Measurements from ENCODE around the gene BIVM. TPM values are rescaled to one million over a fixed set of nuclear protein-coding genes. Genes with fewer than 3 reads are reported as not detected.

BIVM gene
- total and polyA plus RNA-seq, 2 of the 4 experiments (the other 2 are of a cell fraction): 7.2 to 12.2 TPM

GRCh38 chr13:102872131-102872530 lies 73.2 kb downstream of the BIVM start:
- Histone ChIP-seq H3K4me1 (ENCODE audit: control insufficient read depth, insufficient read depth, low read length) (peaks cover 4% of the 10 kb centered on the region), H4K5ac (ENCODE audit: low read depth, low read length) (no peak overlapping the region), H2BK20ac (ENCODE audit: low read depth, low read length) (no peak overlapping the region), H2BK15ac (ENCODE audit: low read depth, low read length) (no peak overlapping the region), H4K91ac (ENCODE audit: insufficient read depth, low read depth, low read length) (no peak overlapping the region), H2AK9ac (replicated peaks; ENCODE audit: low read depth, low read length, poor library complexity) (no peak overlapping the region), H3K9me3 (ENCODE audit: control insufficient read depth, insufficient read depth, low read length) (no peaks in the 10 kb centered on the region), H2BK5ac (ENCODE audit: low read depth, low read length, poor library complexity, severe bottlenecking) (no peak overlapping the region), H3K9ac (ENCODE audit: low read depth, low read length) (no peak overlapping the region), H2AFZ (replicated peaks; ENCODE audit: low read length, poor library complexity) (no peak overlapping the region), H3K27ac (ENCODE audit: insufficient read depth, low read length) (no peak overlapping the region), H3K4me2 (ENCODE audit: low read depth, low read length) (no peak overlapping the region), H3K56ac (ENCODE audit: extremely low read depth, insufficient read depth, low read length) (no peak overlapping the region), H3K79me1 (ENCODE audit: low read depth in 1 of 2, low read length in 2 of 2) (peaks cover 5 to 9% of the 10 kb centered on the region in 2 experiments; a peak in 2 of 4 replicates), H4K20me1 (ENCODE audit: insufficient read depth, low read length) (peaks cover 14% of the 10 kb centered on the region; the same call in 1 of the 2 replicates), H3K4ac (ENCODE audit: low read depth, low read length) (no peak overlapping the region), H2AK5ac (ENCODE audit: low read depth, low read length) (no peak overlapping the region), H3K14ac (replicated peaks; ENCODE audit: low read depth, low read length) (no peak overlapping the region), H3K9me1 (ENCODE audit: insufficient read depth, low read length) (no peaks in the 10 kb centered on the region), H3K4me3 (ENCODE audit: insufficient read depth, low read depth, low read length) (no peak overlapping the region), H3K18ac (ENCODE audit: low read depth, low read length) (no peak overlapping the region), H3K36me3 (ENCODE audit: control insufficient read depth, insufficient read depth, low read length) (peaks cover 31% of the 10 kb centered on the region), H3K27me3 (ENCODE audit: control insufficient read depth, insufficient read depth, low read length) (no peaks in the 10 kb centered on the region), H3K23ac (ENCODE audit: low read depth, low read length) (no peak overlapping the region), H4K8ac (ENCODE audit: low read depth in 2 of 2, low read length in 2 of 2) (no peak overlapping the region), H2BK120ac (ENCODE audit: low read depth, low read length) (no peak overlapping the region)
- ChIA-PET POLR2A (ENCODE audit: unreplicated experiment) (no interaction called here), CTCF (no interaction called here)
- in situ Hi-C loops (cut with MboI; ENCODE audit: low sequenced_read_pairs) (no loop called here), dilution Hi-C loops (cut with HindIII; ENCODE audit: low sequenced_read_pairs, unreplicated experiment) (no loop called here), intact Hi-C loops (cut with micrococcal nuclease) (no loop called here)
- no CpG with 5 or more reads among the region's 7 CpGs for WGBS, 2 experiments (ENCODE audit: extremely low coverage in 2 of 2, insufficient read length in 1 of 2)
- DNase-seq (no peak), ATAC-seq (ENCODE audit: low read depth) (no peak)
- no peak for TF ChIP-seq CTCF (conservative IDR thresholded peaks at IDR 0.05; ENCODE audit: low read depth, low read length)
- no peak for TF ChIP-seq BHLHE40 (IDR thresholded peaks at IDR 0.05; ENCODE audit: low read depth, low read length)
- no peak for TF ChIP-seq RFX5 (IDR thresholded peaks at IDR 0.05; ENCODE audit: low read depth, low read length)
- no peak for TF ChIP-seq RAD21 (IDR thresholded peaks at IDR 0.05; ENCODE audit: low read length)
- no peak for TF ChIP-seq USF2 (IDR thresholded peaks at IDR 0.05; ENCODE audit: low read depth, low read length)
- TF ChIP-seq ELK1 (IDR thresholded peaks at IDR 0.05; ENCODE audit: borderline replicate concordance, low read depth, low read length): no peak
- TF ChIP-seq MAZ (IDR thresholded peaks at IDR 0.05; ENCODE audit: borderline replicate concordance, low read depth, low read length): no peak
- no peak for TF ChIP-seq NFE2L2 (IDR thresholded peaks at IDR 0.05; ENCODE audit: low read depth, low read length)
- BruUV-seq (replicated peaks): no TSS peak
